ENCODE results near the gene SLC25A13. TPM values are rescaled to one million over a fixed set of nuclear protein-coding genes. Genes with fewer than 3 reads are reported as not detected.

The SLC25A13 gene
- total and polyA plus RNA-seq, 2 of the 13 experiments (the other 11 are each of a cell fraction or from before 2014, with no cell fraction given) = 36.2 to 84.9 TPM

GRCh38 chr7:96253964-96254363 is 67.9 kb downstream of the SLC25A13 start:
- H3K4me3 ChIP-seq (replicated peaks in 1 of 3; ENCODE audit: insufficient read depth in 1 of 3, low read depth in 2 of 3, low read length in 3 of 3) = no peak overlapping the region
- H3K4me1 ChIP-seq (ENCODE audit: insufficient read depth, low read length) = peaks cover 27% of the 10 kb centered on the region
- H3K79me2 ChIP-seq (ENCODE audit: insufficient read depth, low read length) = peaks cover 64% of the 10 kb centered on the region
- H3K4me2 ChIP-seq (ENCODE audit: low read depth, low read length) = no peak overlapping the region
- intact Hi-C loops (cut with micrococcal nuclease; ENCODE audit: unreplicated experiment) (loop anchor here (10.0 kb wide), 1 partner anchor 51 kb away; no protein-coding TSS in a partner anchor), in situ Hi-C loops (cut with HindIII; ENCODE audit: extremely low pct_ligation_motif_present, low pct_unique_long_range_greater_than_20kb) (no loop called here)
- peaks cover 0 to 19% of the 10 kb centered on the region in 2 experiments; a peak in 1 of 5 replicates for H3K36me3 ChIP-seq (replicated peaks in 1 of 2; ENCODE audit: control insufficient read depth in 1 of 2, insufficient read depth in 2 of 2, low read length in 2 of 2)
- ChIA-PET POLR2A (no interaction called here), CTCF (ENCODE audit: low intra/inter-chr PET ratio, low total read pairs) (no interaction called here)
- H3K27ac ChIP-seq (ENCODE audit: extremely low read length, insufficient read depth, low read length) = no peak overlapping the region
- no peaks in the 10 kb centered on the region for H3K27me3 ChIP-seq (ENCODE audit: control insufficient read depth in 1 of 2, insufficient read depth in 2 of 2, low read length in 2 of 2)
- no peaks in the 10 kb centered on the region for H3K9me3 ChIP-seq (ENCODE audit: low read length)
- FAIRE-seq = no peak
- no peak for DNase-seq (ENCODE audit: low spot score)
- H3K9ac ChIP-seq (ENCODE audit: insufficient read depth, low read depth, low read length) = no peak overlapping the region
- no peaks in the 10 kb centered on the region; the same call in 1 of the 2 replicates for H4K20me1 ChIP-seq (ENCODE audit: insufficient read depth, low read length)
- WGBS (ENCODE audit: low lambda C conversion rate) = 100% methylated on average over 3 of the region's 3 CpGs
- H2AFZ ChIP-seq (ENCODE audit: low read length) = no peak overlapping the region
- no peak for ATAC-seq
- no TSS peak for BruUV-seq (replicated peaks)
- no peak for TF ChIP-seq ZNF563 (CRISPR knock-in tag; IDR thresholded peaks at IDR 0.05)
- TF ChIP-seq, protein P1, sequence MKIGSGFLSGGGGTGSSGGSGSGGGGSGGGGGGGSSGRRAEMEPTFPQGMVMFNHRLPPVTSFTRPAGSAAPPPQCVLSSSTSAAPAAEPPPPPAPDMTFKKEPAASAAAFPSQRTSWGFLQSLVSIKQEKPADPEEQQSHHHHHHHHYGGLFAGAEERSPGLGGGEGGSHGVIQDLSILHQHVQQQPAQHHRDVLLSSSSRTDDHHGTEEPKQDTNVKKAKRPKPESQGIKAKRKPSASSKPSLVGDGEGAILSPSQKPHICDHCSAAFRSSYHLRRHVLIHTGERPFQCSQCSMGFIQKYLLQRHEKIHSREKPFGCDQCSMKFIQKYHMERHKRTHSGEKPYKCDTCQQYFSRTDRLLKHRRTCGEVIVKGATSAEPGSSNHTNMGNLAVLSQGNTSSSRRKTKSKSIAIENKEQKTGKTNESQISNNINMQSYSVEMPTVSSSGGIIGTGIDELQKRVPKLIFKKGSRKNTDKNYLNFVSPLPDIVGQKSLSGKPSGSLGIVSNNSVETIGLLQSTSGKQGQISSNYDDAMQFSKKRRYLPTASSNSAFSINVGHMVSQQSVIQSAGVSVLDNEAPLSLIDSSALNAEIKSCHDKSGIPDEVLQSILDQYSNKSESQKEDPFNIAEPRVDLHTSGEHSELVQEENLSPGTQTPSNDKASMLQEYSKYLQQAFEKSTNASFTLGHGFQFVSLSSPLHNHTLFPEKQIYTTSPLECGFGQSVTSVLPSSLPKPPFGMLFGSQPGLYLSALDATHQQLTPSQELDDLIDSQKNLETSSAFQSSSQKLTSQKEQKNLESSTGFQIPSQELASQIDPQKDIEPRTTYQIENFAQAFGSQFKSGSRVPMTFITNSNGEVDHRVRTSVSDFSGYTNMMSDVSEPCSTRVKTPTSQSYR (CRISPR knock-in tag; IDR thresholded peaks at IDR 0.05; ENCODE audit: borderline replicate concordance) = no peak
- no peak for TF ChIP-seq CBX1 (IDR thresholded peaks at IDR 0.05; ENCODE audit: low read depth)
- no peak for TF ChIP-seq MLXIP (CRISPR knock-in tag; IDR thresholded peaks at IDR 0.05; ENCODE audit: borderline replicate concordance)
- no peak for TF ChIP-seq PREB (CRISPR knock-in tag; IDR thresholded peaks at IDR 0.05)
- no peak for TF ChIP-seq MTERF4 (CRISPR knock-in tag; IDR thresholded peaks at IDR 0.05)
- no peak for TF ChIP-seq REST (IDR thresholded peaks at IDR 0.05; ENCODE audit: borderline replicate concordance in 1 of 2, low read depth in 1 of 2, low read length in 2 of 2)
- TF ChIP-seq STAT6 (CRISPR knock-in tag; IDR thresholded peaks at IDR 0.05; ENCODE audit: borderline replicate concordance) = no peak
